IPS-11a (cell line): ENCODE measurements around the gene SYCP2L.
"Not testable (repeated sequence)": the region's sequence is repeated elsewhere in the genome, so short reads cannot be mapped to it uniquely, and the experiment has no call there.

Experiments used
- H3K4me3 ChIP-seq: one replicate; pipeline ENCODE4 v1.5.1; 2013; ENCODE audit warnings: low read depth, low read length, control low read depth

The SYCP2L gene

DNA sequence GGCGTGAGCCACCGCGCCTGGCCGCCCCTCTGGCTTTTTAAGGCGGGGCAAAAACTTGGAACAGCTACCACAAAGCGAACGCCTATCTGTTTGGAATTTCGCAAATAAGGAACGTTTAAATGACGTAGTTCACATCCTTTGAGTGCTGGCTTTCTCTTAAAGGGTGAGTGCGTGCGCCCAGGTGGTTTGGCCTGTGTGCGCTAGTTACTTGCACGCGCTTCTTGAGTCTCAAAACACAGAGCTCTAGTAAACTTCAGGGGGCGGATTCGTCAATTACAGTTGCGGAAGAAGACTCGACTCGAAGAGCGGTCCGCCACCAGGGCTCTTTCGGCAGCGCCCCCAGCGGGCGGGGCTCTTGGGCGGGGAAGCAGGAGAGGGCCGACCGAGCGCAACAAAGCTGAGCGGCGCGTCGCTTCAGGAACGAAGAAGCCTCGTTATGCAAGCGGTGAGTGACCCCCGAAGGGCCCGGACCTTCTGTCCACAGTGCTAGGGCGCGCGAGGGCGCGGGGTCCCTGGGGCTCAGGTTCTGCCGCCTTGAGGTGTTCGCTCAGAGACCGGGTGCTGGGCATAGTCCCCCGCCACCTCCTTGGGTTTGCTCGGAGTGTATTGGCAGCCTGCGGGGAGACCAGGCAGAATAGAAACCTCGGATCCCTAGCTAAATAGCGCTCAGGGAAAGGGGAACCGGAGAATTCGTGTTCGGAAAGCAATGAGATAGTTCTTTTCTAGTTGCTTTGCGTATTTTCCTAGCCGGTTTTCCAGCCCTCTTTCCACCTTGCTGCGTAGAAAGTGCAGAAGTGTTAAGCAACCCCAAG is at the start of gene SYCP2L:
Gene SYCP2L, plus strand, starts transcription at position 362 of the 812 bp plus-strand sequence. Its CDS starts 75 bp downstream, at position 437.
- peak within 1 kb of the TSS; percentile 87 for H3K4me3 ChIP-seq

DNA sequence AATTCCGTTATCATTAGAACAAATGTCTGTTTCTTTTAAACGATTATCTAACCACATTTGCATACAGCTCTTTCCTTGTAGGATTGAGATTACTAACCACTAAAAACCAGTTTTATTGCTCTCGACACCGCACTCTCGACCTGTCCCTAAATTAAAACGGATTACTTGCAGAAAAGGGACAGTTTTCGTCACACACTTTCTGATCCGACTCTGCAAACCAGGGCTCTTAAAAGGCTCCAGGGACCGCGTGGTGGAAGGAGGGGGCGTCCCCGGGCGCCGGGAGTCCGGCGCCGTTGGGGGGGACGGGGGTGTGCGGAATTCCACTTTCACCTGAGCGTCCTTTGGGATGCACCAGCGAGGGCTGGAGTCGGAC is 49.2 kb upstream of the SYCP2L start:
- H3K4me3 ChIP-seq = peak overlapping the region; percentile 62

DNA sequence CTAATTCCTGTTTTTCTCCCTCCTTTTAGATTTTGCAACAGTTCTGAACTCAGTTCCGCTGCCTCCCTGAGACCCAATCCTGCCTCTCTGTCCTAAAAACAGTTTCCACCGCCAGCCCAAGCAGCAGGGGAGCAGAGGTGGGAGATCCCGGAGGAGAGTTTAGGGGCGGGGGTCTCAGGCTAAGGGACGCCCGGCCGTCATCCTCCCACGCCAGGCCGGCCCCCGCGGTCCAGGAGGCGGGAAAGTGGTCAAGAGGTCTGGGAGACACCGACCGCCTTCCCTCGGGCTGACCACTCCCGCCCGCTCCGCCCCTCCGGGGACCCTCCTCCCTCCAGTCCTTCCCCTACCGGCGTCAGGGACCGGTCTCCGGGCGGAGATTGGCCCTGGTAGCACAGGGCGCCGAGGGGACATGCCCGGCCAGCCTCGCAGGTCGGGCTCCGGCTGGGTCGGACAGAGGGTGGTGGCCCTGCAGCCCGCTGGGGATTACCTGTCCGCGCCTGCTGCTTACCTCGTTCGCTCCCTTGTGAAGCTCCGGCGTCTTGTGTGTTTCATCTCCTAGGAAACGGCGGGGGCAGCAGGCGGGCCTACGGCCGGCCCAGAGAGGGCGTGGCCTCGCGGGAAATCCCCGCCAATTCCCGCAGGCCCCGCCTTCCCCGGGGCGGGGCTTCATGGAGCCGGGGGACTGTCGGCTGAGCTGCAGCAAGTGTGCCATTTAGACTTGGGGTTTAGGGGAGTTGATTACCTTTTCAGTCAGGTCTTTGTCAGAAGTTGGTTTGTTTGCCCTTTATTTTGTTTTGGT is 48.7 kb upstream of the SYCP2L start, which contains the start of gene MAK:
Gene MAK, minus strand, starts transcription at position 545 of the 799 bp plus-strand sequence. CDS start 7,891 bp downstream, outside the sequence.
- peak within 1 kb of the TSS; percentile 62 for H3K4me3 ChIP-seq

DNA sequence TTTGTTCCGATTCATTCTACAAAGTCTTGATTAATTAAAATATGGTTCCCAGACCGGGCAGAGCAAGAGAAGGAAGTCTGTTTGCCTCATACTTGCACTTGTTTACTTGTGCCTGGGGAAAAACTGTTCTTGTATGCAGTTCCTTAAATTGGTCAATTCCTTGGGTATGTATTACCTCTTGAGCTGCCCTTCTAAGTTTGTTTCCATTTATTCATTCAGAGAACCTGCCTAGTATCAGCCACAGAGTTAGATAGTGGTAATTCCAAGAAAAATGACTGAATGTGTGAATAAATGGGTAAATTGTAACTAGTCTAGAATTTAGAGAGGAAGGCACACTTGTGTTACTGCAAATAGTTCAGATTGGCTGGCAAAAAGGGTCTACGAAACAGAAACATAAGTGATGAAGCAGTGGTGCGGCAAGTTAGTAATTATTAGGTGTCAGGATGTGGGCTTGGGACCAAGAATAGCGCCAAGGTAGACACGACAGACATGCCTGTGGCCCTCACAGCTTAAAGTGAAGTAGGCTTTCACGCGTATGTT is 48.0 kb upstream of the SYCP2L start:
- H3K4me3 ChIP-seq = no peak overlapping the region

DNA sequence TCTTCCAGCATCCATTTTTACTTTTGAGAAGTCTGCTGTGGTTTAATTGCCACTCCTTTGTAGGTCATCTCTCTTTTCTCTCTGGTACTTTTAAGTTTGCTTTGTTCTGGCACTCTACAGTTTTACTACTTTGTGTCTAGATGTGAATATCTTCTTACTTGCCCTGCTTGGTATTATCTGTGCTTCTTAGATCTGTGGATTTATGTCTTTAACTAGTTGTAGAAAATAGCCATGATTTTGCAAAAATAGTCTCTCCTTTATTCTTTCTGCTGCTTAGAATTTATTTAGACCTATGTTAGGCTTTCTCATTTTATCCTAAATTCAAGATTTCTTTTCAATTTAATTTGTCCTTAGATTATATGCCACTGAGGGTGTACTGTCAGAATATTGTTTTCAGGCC is 43.3 kb upstream of the SYCP2L start:
- no peak overlapping the region for H3K4me3 ChIP-seq

DNA sequence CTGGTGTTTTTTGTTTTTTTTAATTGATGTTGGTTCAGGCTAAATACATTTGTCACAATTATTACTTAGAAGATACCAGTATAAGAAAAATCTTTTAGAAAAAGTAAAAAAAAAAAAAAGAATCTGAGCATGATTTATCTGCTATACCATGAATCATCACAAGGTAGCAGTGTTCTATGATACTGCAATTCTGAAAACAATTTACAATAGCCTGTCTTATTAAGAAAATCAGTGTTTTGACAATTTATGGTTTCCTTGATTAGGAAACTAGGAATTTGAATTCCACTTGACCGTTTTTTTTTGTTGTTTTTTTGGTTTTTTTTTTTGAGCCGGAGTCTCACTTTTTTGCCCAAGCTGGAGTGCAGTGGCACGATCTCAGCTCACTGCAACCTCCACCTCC is 39.2 kb upstream of the SYCP2L start:
- H3K4me3 ChIP-seq = no peak overlapping the region

DNA sequence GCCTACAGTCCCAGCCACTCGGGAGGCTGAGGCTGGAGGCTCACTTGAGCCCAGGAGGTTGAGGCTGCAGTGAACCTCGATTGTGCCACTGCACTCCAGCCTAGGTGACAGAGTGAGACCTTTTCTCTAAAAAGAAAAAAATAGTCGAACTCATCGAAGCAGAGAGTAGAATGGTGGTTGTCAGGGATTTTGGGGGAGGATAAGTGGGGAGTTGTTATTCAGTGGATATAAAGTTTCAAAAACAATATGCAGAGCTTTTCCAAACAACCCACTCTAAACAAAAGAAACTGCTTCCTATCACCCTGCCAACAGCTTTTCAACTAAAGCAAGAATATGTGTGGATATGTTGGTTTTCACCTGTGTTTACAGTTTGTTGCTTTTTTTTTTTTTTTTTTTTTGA is 37.0 kb upstream of the SYCP2L start:
- H3K4me3 ChIP-seq = no peak overlapping the region

DNA sequence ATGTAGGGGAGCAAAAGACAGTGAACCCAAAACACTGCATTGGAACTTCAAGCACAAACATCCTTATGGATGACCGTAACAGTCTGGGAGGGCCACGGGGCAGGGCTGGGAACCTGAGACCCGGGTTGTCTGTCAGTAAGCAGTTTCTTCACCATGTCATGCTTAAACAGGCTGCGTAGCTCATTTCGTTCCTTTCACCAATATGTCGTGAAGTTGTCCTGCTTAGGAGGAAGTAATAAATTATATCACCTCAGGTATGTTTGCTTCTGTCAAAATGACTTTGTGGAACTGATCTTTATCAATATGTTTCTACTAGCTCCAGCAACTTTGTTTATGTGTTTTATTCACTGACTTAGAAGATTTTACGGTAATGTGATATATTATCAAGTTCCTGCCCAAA is 36.1 kb upstream of the SYCP2L start:
- no peak overlapping the region for H3K4me3 ChIP-seq

DNA sequence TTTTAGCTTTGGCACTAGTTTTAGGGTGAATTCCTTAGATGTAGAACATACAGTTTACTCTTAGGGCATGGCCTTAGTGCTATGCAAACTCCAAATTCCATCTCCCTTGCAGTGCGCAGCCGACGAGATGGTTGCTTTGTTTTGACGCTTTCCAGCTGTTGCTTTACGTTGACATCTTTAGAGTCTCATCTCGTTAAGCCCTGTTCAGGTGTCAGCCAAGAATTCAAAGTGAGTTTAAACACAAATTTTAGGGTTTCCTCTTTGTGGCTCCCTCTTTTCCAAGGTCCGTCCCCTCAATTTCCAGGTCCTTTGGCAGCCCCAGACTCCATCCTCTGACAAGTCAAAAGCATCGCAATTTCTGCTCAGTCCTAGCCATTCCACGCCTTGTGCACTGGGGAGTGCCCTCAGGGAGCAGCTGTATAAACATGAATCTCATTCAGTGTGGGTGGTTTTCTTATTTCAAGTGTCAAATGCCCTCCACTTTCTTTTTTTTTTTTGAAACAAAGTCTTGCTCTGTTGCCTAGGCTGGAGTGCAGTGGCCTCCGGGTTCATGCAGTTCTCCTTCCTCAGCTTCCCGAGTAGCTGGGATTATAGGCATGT is 34.4 kb upstream of the SYCP2L start:
- H3K4me3 ChIP-seq = no peak overlapping the region

DNA sequence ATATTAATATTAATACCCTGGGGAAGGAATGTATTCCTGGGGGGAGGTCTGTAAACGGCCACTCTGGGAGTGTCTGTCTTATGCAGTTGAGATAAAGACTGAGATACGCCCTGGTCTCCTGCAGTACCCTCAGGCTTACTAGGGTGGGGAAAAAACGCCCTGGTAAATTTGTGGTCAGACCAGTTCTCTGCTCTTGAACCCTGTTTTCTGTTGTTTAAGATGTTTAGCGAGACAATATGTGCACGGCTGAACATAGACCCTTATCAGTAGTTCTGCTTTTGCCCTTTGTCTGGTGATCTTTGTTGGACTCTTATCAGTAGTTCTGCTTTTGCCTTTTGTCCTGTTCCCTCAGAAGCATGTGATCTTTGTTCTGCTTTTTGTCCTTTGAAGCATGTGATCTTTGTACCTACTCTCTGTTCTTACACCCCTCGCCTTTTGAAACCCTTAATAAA is 33.0 kb upstream of the SYCP2L start:
- not testable (repeated sequence) for H3K4me3 ChIP-seq

DNA sequence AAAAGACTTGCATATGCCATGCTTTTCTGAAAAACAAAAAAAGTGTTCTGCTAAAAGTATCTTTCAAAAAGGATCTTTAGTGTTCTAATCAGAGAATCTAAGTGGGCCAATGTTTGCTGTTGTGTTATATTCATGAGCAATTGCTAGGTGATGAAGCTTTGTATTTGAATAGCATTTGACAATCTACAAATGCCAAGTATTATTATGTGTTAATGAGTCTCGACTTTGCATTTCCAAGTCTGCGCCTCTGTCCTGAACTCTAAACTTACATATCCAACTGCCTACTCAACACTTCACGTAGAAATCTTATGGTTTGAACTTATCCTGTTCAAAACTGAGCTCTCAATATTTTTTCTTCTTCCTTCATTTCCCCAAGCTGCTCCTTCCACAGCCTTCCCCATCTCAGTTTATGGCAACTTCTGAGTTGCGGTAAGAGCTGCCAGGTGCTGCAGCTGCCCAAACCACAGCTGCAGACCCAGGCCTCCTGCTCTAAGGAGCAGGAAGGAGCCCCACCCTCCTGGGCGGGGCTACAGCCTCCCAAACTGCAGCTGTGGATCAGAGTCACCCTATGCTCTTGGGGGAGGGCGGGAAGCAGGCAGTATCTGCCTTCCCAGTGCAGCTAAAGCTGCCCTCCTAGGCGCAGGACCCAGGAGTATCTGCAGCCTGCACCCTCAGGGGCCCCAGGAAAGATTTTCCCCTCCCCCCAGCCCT is 31.8 kb upstream of the SYCP2L start:
- H3K4me3 ChIP-seq = no peak overlapping the region

DNA sequence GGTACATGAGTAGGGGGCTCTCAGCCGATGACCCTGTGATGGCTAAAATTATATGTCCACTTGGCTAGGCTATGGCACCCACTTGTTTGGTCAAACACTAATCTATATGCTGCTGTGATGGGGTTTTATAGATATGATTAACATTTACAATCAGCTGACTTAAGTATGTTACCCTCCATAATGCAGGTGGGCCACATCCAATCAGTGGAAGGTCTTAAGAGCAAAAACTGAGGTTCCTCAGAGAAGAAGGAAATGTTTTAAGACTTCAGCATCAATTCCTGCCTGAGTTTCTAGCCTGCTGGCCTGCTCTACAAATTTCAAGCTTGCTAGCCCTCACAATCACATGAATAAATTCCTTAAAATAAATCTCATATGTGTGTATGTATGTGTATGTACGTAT is 29.6 kb upstream of the SYCP2L start:
- H3K4me3 ChIP-seq = no peak overlapping the region

DNA sequence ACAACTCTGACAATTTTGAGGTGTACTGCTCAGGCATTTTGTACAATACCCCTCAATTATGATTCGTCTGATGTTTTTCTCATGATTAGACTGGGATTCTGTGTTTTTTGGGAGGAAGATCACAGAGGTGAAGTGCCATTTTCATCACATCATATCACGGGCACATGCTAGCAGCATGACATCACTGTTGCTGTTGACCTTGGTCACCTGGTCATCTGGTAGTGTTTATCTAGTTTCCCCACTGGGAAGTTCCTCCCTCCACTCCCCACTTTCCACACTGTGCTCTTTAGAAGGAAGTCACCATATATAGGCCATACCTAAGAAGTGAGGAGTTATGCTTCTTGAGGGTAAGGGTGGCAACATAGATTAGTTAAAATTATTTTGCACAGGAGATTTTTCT is 25.8 kb upstream of the SYCP2L start:
- H3K4me3 ChIP-seq = no peak overlapping the region

DNA sequence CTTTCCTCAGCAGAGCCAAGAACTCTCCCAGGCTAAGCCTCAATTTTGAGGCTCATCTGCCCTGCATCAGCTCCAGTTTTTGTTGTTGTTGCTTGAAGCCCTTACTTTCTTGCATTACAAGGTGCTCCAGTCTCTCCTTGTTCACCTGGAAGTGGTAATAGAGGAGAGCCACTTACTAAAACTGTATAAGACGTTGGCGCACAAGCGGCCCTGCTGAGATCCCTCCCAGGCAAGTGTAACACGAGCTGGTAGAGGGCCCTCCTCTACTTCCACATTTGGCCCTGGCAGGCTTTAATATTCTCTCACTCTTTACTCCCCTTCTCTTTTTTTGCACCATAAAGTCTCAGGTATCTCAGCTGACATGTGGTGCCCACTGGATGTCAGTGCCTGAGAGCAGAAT is 24.5 kb upstream of the SYCP2L start:
- H3K4me3 ChIP-seq = no peak overlapping the region

DNA sequence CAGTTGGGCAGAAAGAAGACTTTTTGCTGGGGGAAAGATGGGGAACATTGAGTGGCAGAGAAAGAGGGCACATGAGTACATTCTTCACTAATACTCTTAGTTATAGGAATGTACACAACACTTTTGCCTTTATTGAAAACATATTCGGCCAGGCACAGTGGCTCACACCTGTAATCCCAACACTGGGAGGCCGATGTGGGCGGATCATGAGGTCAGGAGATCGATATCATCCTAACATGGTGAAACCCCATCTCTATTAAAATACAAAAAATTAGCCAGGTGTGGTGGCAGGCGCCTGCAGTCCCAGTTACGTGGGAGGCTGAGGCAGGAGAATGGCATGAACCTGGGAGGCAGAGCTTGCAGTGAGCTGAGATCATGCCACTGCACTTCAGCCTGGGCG is 23.8 kb upstream of the SYCP2L start:
- H3K4me3 ChIP-seq = not testable (repeated sequence)

DNA sequence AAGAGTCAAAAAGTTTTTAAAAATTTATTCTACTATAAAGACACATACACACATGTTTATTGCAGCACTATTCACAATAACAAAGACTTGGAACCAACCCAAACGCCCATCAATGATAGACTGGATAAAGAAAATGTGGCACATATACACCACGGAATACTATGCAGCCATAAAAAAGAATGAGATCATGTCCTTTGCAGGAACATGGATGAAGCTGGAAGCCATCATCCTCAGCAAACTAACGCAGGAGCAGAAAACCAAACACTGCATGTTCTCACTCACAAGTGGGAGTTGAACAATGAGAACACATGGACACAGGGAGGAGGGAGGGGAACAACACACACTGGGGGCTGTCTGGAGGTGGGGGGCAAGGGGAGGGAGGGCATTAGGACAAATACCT is 20.1 kb upstream of the SYCP2L start:
- not testable (repeated sequence) for H3K4me3 ChIP-seq

DNA sequence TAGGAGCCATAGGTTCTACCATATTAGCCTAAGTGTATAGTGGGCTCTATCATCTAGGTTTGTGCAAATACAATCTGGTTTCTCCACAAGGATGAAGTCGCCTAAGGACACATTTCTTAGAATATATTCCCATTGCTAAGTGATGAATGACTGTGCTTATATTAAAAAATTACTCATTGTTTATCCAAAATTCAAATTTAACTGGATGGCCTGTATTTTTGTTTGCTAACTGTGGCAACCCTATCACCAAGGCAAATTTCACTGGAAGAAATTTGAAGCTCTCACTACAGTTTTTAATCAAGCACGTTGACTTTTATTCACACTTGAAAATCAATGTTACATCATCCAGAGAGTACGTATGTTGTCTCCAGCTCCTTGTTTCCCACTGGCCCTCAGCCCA is 18.9 kb upstream of the SYCP2L start:
- no peak overlapping the region for H3K4me3 ChIP-seq

DNA sequence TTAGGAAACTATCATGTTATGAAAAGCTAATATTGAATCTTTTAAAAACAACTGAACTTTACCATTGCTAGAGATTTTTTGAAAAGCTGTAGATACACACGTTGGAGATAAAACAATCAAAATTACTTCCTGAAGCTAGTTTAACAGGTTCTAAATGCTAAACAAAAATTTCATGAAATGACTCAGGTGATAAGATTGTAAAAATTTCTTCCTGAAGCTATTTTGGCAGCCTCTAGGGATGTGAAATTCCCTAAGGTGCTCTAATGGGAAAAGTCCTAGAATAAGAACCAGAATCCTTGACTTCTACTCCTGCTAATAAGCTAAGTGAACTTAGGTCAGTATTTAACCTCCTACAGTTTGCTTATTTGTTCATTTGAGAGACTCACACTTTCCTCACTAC is 13.5 kb upstream of the SYCP2L start:
- no peak overlapping the region for H3K4me3 ChIP-seq

DNA sequence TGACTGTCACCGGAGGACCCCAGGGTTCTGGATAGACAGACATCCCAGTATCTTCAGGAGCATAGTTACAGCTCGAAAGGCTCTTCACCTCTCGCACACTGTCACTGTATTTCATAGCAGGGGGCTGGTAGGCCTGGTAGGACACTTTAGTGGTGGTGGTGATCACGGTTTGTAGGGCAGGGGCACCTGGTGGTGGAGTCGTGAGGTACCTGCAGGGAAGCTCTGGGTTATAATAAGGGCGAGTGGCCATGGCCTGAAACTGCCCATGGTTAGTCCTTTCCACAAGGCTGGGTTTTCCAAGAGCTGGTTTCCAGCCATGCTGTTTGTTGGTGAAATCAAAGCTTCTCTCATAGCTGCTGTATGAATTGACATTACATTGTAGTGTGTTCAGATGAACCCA is 12.6 kb upstream of the SYCP2L start:
- H3K4me3 ChIP-seq = no peak overlapping the region

DNA sequence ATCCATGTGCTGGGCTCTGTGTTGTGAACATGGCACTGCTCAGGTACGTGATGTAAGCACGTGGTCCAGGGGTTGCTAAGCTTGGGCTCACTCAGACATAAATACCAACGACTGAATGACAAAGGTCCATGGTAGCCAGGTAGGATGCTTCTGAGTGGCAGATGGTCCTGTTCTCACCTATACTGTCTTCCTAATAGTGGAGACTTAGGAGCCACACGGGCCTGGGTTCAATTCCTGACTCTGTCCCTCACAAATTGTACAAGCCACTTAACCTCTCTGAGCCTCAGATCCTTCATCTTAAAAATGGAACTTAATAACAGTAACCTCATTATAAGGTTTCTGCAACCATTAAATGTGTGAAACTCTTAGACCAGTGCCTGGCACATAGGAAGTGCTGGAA is 11.8 kb upstream of the SYCP2L start:
- H3K4me3 ChIP-seq = no peak overlapping the region

DNA sequence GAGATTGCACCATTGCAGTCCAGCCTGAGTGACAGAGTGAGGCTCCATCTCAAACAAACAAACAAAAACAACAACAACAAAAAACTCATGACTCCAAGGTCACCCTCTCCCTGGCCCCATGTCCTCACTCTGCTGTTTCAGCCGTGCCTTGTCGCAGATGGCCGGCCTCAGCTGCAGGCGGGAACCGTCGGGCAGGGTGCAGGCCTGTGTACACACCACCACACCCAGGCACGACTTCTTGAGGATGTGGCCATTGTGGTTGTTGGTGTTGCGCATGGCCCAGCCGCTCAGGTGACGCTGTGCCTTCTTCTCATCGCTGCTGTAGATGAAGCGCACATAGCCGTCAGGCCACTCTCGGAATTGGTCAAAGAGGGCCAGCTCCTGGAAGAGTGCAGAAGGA is 9.8 kb upstream of the SYCP2L start:
- H3K4me3 ChIP-seq = no peak overlapping the region
